Activated CD8-positive, alpha-beta memory T cell treated with anti-CD3 and anti-CD28 coated beads, Interleukin-2, amount 50 U/mL, for 4 hours (primary cell): ENCODE data around the gene GADL1.

Experiments
- DNase-seq: peaks from one replicate; pipeline ENCODE4 v3.0.0-alpha.2; 2020

The GADL1 gene

DNA sequence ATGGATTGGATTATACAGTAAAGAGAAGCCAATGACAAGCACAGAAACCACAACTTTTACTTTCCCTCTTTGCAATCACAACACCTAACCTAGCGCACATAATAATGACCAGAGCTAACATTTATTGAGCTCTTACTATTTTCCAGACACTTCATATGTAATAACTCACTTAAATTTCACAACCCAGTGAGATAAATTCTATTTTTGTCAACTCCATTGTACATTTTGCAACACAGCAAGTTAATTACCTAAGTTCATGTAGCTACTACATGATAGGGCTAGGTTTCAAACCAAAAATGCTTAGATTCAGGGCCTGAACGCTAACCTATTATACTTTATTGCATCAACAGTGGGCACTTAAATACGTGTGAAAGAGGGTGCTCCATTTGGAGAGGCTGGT, 89.5 kb downstream of the GADL1 start:
- DNase-seq: no peak

GRCh38 chr3:30795176-30795575, 99.3 kb downstream of the GADL1 start:
- no peak for DNase-seq

DNA sequence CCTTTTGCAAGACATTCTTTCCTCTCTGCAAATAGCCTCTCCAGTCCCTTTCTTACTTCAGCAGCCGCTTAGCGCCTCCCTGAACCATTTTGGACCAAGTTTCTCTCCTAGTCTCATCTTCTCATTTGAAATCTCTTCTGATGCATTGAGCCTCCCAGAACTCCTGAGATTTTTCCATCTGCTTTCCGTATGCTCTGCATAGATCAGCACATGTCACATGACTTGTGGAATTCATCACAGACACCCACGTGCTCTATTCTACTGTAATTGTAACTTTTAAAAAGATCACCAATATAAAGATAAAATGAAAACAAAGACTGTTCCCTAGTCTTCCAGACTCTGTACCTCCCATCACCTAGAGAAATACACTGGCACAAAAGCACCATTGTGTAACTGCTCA, 100.7 kb downstream of the GADL1 start:
- no peak for DNase-seq

- no peak for DNase-seq
These were observed 104.3 kb downstream of the GADL1 start for GRCh38 chr3:30790150-30790549.

DNA sequence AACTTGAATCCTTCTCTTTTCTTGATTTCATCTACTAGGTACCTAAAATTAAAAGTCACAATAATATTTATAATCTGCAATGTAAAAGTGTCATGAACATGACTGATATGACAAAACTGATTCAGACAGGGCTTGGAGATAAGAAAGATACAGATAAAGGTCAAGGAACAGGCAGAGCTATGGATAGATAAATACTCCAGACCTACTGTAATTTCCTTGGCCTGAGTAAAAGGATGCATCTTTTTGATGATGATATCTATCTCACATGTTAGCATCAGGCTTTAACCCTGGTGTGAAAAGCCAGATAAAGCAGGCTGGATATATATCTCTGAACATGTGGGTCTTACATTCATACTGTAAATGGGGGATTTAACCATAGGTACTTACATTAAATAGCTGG, 108.1 kb downstream of the GADL1 start:
- DNase-seq: no peak

GRCh38 chr3:30779686-30780287, 114.7 kb downstream of the GADL1 start:
- no peak for DNase-seq

DNA sequence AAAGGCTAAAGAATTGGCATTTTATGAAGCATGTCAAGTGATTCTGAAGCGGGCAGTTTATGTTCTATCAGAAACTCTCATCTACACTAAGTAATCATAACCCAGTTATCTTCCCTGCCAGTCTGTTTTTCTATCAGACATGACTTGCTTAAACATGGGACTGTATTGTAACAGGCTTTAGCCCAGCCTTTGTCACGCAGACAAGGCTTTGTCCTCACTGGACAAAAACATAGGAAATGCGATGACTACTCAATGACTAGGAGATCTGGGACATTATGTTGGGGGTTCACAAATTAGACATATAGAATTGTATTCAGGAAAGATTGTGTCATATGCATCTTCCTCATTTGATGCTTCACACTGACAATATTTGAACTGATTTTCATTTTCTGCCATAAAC, 115.5 kb downstream of the GADL1 start:
- no peak for DNase-seq

DNA sequence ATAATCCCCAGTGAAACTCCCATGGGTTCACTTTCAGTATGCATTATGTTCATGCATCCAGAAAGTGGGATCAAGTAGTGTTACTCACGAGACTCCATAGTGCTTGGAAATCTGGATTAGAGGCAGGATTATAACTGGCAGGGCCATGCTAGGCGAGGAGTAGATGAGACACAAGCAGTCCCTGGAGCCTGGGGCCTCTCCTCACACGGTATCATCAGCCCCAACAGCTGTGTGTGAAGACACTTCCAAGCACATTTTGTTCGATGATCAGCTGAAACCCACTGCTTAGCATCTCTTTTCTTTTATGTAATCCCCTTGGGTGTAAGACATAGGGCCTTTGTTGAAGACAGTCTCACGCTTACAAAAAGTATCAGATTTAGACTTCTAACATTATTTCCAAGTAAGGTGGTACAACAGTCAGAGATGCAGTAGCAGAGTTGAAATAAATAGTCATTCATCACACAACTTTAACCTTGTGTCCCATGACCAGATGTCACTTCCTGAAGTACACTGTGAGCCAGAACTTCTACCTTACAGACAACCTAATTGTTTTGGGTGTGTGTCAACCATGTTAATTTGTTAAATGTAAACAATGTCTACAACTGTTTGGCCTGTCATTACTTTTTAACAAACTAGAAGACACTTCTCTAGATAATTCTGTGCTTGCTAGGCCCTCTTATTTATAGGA, 116.9 kb downstream of the GADL1 start:
- DNase-seq: no peak

DNA sequence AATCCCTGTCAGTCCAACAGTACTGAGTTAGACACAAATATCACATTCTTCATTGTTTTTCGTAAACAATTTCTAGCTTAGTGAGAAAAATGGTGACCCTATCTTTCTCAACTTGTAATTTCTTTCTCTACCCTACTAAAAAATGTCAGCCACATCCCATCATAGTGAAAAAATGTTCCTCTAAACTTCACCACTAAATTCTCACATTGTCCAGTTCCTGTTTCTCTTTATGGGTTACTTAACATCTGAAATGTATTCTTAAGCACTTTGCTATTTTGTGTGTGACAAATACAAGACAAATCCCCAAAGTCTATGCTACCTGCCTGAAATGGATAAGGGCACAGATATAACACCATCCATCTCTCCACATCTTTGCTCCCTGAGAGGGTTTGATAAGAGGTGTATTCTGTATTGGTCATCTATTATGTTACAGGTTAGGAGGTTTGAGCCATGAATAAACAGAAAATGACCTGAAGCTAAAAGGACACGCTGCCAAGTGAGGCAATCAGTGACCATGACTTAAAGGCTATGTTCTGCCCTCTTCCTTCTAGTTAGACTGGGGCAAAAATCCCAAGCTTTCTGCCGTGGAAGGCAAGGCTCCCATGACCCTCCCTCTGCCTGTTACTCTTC, 118.2 kb downstream of the GADL1 start:
- no peak for DNase-seq

- no peak for DNase-seq
These were observed 119.4 kb downstream of the GADL1 start for GRCh38 chr3:30775040-30775439.

DNA sequence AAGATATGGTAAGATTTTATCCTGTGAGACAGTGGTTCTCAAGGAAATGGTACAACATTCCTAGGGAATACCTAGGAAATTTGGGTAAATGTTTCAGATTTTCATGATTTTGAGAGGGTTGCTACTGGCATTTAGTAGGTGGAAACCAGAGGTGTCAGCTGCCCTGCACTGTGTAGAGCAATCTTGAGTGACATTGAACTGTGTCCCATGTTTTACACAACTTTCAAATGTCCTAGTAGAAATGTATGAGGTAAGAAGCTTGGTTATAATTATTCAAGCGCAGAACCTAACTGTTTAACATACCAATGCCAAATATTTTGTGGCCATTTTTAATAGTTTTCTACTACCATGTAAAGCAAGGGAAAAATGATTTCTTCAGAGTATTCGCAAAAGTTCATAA, 120.4 kb downstream of the GADL1 start:
- DNase-seq: no peak

DNA sequence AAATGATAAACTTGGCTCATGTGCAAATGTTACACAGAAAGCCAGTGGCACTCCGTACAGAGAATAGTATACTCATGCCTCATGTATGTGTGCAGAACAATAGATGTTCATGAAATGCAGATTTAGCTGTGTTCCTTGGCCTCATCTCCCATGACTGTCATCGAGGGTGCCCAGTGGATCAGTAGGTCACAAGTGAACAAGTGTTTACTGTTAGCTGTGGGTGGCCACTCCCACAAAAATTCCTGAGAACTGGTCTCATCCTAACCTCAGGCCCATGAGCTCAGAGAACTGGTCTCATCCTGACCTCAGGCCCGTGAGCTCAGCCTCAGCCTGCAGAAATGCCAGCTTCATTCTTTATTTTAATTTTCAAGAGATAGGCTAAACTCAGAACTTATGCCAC, 124.1 kb downstream of the GADL1 start:
- DNase-seq: no peak

DNA sequence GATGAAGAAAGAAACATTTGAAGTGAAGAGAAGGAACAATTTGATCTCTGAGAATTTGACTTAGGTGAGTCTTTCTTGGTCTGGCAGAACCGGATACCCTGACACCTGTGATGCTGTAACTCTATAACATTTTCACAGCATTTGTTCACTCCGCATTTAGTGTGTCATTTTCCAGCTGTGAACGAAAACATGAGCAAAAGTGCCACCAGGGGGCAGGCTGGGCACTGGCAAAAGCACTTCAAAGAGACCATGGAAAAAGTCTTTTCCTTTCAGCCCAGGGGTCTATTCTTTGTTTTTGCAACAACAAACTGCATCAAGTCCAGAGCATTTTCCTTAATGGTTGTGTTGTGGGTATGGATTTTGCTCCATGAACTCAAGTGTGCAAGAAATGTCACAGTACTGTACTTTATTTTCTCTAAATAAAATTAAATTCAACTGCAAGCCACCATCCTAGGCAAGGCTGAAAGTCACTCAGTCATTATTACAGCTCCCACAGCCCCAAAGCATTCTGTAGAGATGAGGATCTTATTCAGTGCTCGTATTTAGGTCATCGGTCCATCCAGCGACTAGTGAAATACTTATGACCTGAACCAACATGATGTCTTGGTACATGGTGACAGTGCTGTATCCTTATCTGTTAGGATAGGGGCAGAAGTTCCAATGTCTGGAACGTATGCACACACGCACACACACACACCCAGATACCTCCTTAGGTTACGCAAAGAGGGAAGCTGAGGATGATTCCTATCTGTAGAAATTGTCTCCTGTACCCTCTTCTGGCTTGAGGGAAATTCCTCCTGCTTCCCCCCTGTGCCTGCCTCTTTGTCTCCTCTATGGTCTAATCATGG, 125.5 kb downstream of the GADL1 start:
- peak; percentile 72 for DNase-seq

DNA sequence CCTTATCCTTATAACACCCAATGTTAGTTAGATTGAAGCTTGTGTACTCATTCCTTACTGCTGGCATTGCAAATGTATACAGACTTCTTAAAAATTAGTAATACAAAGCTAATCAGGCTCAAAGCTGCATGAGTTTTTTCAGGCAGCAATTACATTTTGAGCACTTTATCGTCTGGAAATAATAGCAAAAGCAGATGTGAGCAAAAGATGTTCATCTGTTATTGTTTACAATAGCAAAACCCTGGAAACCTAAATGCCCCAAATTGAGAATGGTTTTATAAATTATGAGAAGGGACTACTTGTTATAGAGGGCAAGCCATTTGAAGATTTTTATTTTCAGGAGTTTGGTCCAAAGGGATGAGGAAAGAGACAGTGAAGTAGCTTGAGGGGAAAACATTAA, 126.4 kb downstream of the GADL1 start:
- no peak for DNase-seq

DNA sequence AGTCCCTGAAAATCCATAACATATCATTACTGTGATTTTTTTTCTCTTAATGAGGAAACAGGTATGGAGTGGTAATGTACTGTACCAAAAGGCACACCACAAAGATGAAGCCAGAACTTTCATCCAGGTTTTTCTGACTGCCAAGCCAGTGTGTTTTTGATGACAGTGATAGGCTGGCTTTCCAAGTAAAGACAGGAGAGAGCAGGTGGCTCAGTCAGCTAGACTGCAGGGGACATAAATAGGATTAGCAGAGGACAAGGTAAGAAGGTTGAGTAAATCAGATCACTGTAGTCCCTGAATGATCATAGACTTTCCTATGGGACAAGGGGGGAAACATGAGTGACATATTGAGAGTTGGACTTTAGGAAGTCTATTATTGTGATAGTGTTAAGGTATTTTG, 127.9 kb downstream of the GADL1 start:
- DNase-seq: no peak

- DNase-seq: no peak
These were observed 129.6 kb downstream of the GADL1 start for GRCh38 chr3:30764891-30765290.

- DNase-seq: no peak
These were observed 130.2 kb downstream of the GADL1 start for GRCh38 chr3:30764281-30764680.

- no peak for DNase-seq
These were observed 133.1 kb downstream of the GADL1 start for GRCh38 chr3:30761374-30761773.

- DNase-seq: no peak
These were observed 133.7 kb downstream of the GADL1 start for GRCh38 chr3:30760737-30761136.

- no peak for DNase-seq
These were observed 134.3 kb downstream of the GADL1 start for GRCh38 chr3:30760040-30760695.

GRCh38 chr3:30756218-30756617, 138.2 kb downstream of the GADL1 start:
- no peak for DNase-seq

- no peak for DNase-seq
These were observed 140.0 kb downstream of the GADL1 start for GRCh38 chr3:30754426-30754825.

DNA sequence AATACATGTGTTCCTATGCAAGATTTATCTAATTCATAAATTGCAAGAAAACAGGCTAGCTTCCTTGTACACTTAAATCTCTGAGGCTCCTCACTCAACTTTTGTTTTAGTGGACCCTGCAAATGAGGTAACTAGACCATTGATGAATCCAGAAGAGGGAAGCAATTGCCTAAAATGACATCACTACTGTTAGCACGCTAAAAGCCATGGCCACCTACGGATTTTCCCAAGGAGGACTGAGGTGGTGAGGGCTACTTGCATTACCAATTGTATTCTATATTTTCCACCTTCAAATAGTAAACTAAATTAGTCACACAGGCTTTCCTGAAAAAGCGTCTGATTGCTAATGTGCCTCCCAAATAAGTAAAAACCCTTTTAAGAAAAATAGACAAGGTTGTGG, 140.7 kb downstream of the GADL1 start:
- DNase-seq: no peak
